ENCODE results near the gene OR4F15.

The OR4F15 gene

GRCh38 chr15:101804375-101804774 lies 7.6 kb upstream of the OR4F15 start:
- DNase-seq (ENCODE audit: low spot score), result no peak

- DNase-seq (ENCODE audit: low spot score), result no peak
Observed at GRCh38 chr15:101804941-101805340, 7.1 kb upstream of the OR4F15 start.

- no peak for DNase-seq (ENCODE audit: low spot score)
Observed at GRCh38 chr15:101805605-101806345, 6.2 kb upstream of the OR4F15 start.

GRCh38 chr15:101807345-101807945 lies 4.6 kb upstream of the OR4F15 start:
- no peak for DNase-seq (ENCODE audit: low spot score)

GRCh38 chr15:101808201-101808600 lies 3.8 kb upstream of the OR4F15 start:
- DNase-seq (ENCODE audit: low spot score), result no peak

- no peak for DNase-seq (ENCODE audit: low spot score)
Observed at GRCh38 chr15:101810456-101810855, 1.5 kb upstream of the OR4F15 start.

- DNase-seq (ENCODE audit: low spot score), result no peak
Observed at GRCh38 chr15:101810876-101811275, 1.1 kb upstream of the OR4F15 start.

GRCh38 chr15:101813803-101814534 lies 2.0 kb downstream of the OR4F15 start:
- DNase-seq (ENCODE audit: low spot score), result no peak

- DNase-seq (ENCODE audit: low spot score), result no peak
Observed at GRCh38 chr15:101820781-101821180, 8.8 kb downstream of the OR4F15 start.

GRCh38 chr15:101827257-101827656 lies 15.3 kb downstream of the OR4F15 start:
- no peak for DNase-seq (ENCODE audit: low spot score)

- no peak for DNase-seq (ENCODE audit: low spot score)
Observed at GRCh38 chr15:101828774-101829173, 16.8 kb downstream of the OR4F15 start.

- no peak for DNase-seq (ENCODE audit: low spot score)
Observed at GRCh38 chr15:101841656-101842055, 29.7 kb downstream of the OR4F15 start.

GRCh38 chr15:101844916-101845315 lies 32.9 kb downstream of the OR4F15 start:
- no peak for DNase-seq (ENCODE audit: low spot score)

GRCh38 chr15:101852356-101852755 lies 40.4 kb downstream of the OR4F15 start:
- DNase-seq (ENCODE audit: low spot score), result no peak
